HEK293 (cell line): ENCODE results near the gene RIGI.

Source experiments
- MYNN ChIP-seq: fragments of 450-650 bp; formaldehyde crosslinking; IDR thresholded peaks from 2 replicates; pipeline ENCODE4 v1.5.1; 2016; ENCODE audit warnings: missing biosample characterization, missing genetic modification characterization, borderline replicate concordance
- RBAK ChIP-seq: fragments of 450-650 bp; formaldehyde crosslinking; IDR thresholded peaks from 2 replicates; pipeline ENCODE4 v1.5.1; 2016; ENCODE audit warnings: missing biosample characterization, missing genetic modification characterization
- YY1 ChIP-seq: fragments of 450-650 bp; formaldehyde crosslinking; IDR thresholded peaks from 2 replicates; pipeline ENCODE4 v1.5.1; 2018; ENCODE audit warnings: missing biosample characterization, missing genetic modification characterization
- ZBTB21 ChIP-seq: fragments of 450-650 bp; formaldehyde crosslinking; IDR thresholded peaks from 2 replicates; pipeline ENCODE4 v1.5.1; 2017; ENCODE audit warnings: missing biosample characterization, missing genetic modification characterization
- ZNF112 ChIP-seq: fragments of 450-650 bp; formaldehyde crosslinking; IDR thresholded peaks from 2 replicates; pipeline ENCODE4 v1.5.0; 2017; ENCODE audit warnings: missing biosample characterization, missing genetic modification characterization
- ZNF211 ChIP-seq: fragments of 450-650 bp; formaldehyde crosslinking; IDR thresholded peaks from 2 replicates; pipeline ENCODE4 v1.5.1; 2016; ENCODE audit warnings: low read depth, missing biosample characterization, missing genetic modification characterization
- ZNF214 ChIP-seq: fragments of 450-650 bp; formaldehyde crosslinking; IDR thresholded peaks from 2 replicates; pipeline ENCODE4 v1.5.1; 2017; ENCODE audit warnings: missing biosample characterization, mild to moderate bottlenecking, missing genetic modification characterization, borderline replicate concordance
- ZNF324 ChIP-seq: fragments of 450-650 bp; formaldehyde crosslinking; IDR thresholded peaks from 2 replicates; pipeline ENCODE4 v1.5.1; 2016; ENCODE audit warnings: missing biosample characterization, missing genetic modification characterization
- ZNF510 ChIP-seq: fragments of 450-650 bp; formaldehyde crosslinking; IDR thresholded peaks from 2 replicates; pipeline ENCODE4 v1.5.1; 2018; ENCODE audit warnings: mild to moderate bottlenecking, missing genetic modification characterization, missing biosample characterization; ENCODE audit not compliant: insufficient replicate concordance
- ZNF585B ChIP-seq: fragments of 450-650 bp; formaldehyde crosslinking; IDR thresholded peaks from 2 replicates; pipeline ENCODE4 v1.5.1; 2016; ENCODE audit warnings: missing biosample characterization, missing genetic modification characterization
- ZNF76 ChIP-seq: fragments of 450-650 bp; formaldehyde crosslinking; IDR thresholded peaks from 2 replicates; pipeline ENCODE4; 2016; ENCODE audit warnings: low read depth, missing biosample characterization, missing genetic modification characterization, borderline replicate concordance
- TF ChIP-seq, protein P1 (sequence below): fragments of 450-650 bp; formaldehyde crosslinking; IDR thresholded peaks from 2 replicates; pipeline ENCODE4 v1.5.1; 2016; ENCODE audit warnings: missing biosample characterization, missing genetic modification characterization
- TF ChIP-seq, protein P2 (sequence below): fragments of 450-650 bp; formaldehyde crosslinking; IDR thresholded peaks from 2 replicates; pipeline ENCODE4 v1.5.1; 2016; ENCODE audit warnings: missing biosample characterization, missing genetic modification characterization
- TF ChIP-seq, protein P3 (sequence below): fragments of 450-650 bp; formaldehyde crosslinking; IDR thresholded peaks from 2 replicates; pipeline ENCODE4 v1.5.1; 2016; ENCODE audit warnings: missing biosample characterization, missing genetic modification characterization

DNA sequence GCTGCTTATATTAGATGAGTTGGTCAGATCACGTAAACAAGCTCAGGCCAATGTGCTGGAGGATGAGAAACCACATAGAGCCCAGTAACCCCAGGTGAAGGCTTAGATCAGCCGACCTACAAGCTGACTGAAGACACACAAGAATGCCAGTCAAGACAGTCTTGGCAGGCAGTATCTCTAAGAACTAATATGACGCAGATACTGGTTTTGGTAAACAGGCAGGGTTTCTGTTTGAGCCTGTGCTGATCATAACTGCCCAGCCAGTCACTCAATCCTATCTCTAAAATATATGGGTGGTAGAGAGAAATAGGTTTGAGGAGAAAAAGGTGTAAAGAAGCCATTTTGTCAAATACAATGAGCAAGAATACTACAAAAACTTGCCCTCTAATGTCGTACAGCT lies 7.8 kb upstream of the RIGI start:
- TF ChIP-seq, protein P1, sequence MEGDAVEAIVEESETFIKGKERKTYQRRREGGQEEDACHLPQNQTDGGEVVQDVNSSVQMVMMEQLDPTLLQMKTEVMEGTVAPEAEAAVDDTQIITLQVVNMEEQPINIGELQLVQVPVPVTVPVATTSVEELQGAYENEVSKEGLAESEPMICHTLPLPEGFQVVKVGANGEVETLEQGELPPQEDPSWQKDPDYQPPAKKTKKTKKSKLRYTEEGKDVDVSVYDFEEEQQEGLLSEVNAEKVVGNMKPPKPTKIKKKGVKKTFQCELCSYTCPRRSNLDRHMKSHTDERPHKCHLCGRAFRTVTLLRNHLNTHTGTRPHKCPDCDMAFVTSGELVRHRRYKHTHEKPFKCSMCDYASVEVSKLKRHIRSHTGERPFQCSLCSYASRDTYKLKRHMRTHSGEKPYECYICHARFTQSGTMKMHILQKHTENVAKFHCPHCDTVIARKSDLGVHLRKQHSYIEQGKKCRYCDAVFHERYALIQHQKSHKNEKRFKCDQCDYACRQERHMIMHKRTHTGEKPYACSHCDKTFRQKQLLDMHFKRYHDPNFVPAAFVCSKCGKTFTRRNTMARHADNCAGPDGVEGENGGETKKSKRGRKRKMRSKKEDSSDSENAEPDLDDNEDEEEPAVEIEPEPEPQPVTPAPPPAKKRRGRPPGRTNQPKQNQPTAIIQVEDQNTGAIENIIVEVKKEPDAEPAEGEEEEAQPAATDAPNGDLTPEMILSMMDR (tag by site-specific recombination): no peak
- TF ChIP-seq, protein P2, sequence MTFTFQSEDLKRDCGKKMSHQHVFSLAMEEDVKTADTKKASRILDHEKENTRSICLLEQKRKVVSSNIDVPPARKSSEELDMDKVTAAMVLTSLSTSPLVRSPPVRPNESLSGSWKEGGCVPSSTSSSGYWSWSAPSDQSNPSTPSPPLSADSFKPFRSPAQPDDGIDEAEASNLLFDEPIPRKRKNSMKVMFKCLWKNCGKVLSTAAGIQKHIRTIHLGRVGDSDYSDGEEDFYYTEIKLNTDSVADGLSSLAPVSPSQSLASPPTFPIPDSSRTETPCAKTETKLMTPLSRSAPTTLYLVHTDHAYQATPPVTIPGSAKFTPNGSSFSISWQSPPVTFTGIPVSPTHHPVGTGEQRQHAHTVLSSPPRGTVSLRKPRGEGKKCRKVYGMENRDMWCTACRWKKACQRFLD: no peak
- TF ChIP-seq MYNN (tag by site-specific recombination): no peak
- no peak for TF ChIP-seq ZBTB21 (tag by site-specific recombination)
- TF ChIP-seq ZNF76 (tag by site-specific recombination): no peak
- no peak for TF ChIP-seq ZNF510 (tag by site-specific recombination)
- TF ChIP-seq ZNF324: no peak
- no peak for TF ChIP-seq RBAK (tag by site-specific recombination)
- TF ChIP-seq ZNF211 (tag by site-specific recombination): no peak
- no peak for TF ChIP-seq ZNF214 (tag by site-specific recombination)
- TF ChIP-seq, protein P3, sequence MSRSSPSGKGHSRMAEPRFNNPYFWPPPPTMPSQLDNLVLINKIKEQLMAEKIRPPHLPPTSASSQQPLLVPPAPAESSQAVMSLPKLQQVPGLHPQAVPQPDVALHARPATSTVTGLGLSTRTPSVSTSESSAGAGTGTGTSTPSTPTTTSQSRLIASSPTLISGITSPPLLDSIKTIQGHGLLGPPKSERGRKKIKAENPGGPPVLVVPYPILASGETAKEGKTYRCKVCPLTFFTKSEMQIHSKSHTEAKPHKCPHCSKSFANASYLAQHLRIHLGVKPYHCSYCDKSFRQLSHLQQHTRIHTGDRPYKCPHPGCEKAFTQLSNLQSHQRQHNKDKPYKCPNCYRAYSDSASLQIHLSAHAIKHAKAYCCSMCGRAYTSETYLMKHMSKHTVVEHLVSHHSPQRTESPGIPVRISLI (tag by site-specific recombination): no peak
- no peak for TF ChIP-seq ZNF585B
- no peak for TF ChIP-seq YY1 (tag by site-specific recombination)
- no peak for TF ChIP-seq ZNF112 (tag by site-specific recombination)
